GM18517 (cell line): ENCODE measurements around the gene ATG101.

ENCODE experiments used
- ATAC-seq: cut with Tn5 transposase; IDR thresholded peaks from one replicate; pipeline ENCODE4 v1.9.1; 2021; ENCODE audit warnings: mild to moderate bottlenecking, moderate library complexity; ENCODE audit not compliant: unreplicated experiment

The ATG101 gene

GRCh38 chr12:52056801-52057637, 12.8 kb upstream of the ATG101 start:
- ATAC-seq: no peak

GRCh38 chr12:52057638-52058576, 11.9 kb upstream of the ATG101 start:
- ATAC-seq: no peak

- no peak for ATAC-seq
These were observed 11.0 kb upstream of the ATG101 start for GRCh38 chr12:52058631-52059361.

- ATAC-seq: no peak
These were observed 9.9 kb upstream of the ATG101 start for GRCh38 chr12:52059582-52060497.

GRCh38 chr12:52060498-52061177, 9.1 kb upstream of the ATG101 start:
- no peak for ATAC-seq

- ATAC-seq: no peak
These were observed 8.2 kb upstream of the ATG101 start for GRCh38 chr12:52061470-52062166.

GRCh38 chr12:52062167-52063081, 7.4 kb upstream of the ATG101 start:
- no peak for ATAC-seq

- ATAC-seq: no peak
These were observed 6.5 kb upstream of the ATG101 start for GRCh38 chr12:52063082-52063924.

GRCh38 chr12:52063981-52064649, 5.7 kb upstream of the ATG101 start:
- no peak for ATAC-seq

GRCh38 chr12:52066346-52067080, 3.3 kb upstream of the ATG101 start:
- no peak for ATAC-seq

- ATAC-seq: no peak
These were observed 2.8 kb upstream of the ATG101 start for GRCh38 chr12:52067081-52067374.

- ATAC-seq: peak; percentile 11
These were observed 577 bp downstream of the ATG101 start for GRCh38 chr12:52070185-52070925.

- no peak for ATAC-seq
These were observed 4.0 kb downstream of the ATG101 start for GRCh38 chr12:52073531-52074381.

- no peak for ATAC-seq
These were observed 5.4 kb downstream of the ATG101 start for GRCh38 chr12:52074971-52075724.
